Loucy (cell line): ENCODE results near the gene SOX13.
"Not testable (repeated sequence)": the region's sequence is repeated elsewhere in the genome, so short reads cannot be mapped to it uniquely, and the experiment has no call there.

Experiments used
- H2AFZ ChIP-seq: fragments of 200-600 bp; sonication (generic); 2 replicates; pipeline ENCODE4 v1.6.0; 2016; ENCODE audit warnings: antibody characterized with exemption, mild to moderate bottlenecking, low read length, moderate library complexity
- H3F3A ChIP-seq: fragments of 200-600 bp; 2 replicates; pipeline ENCODE4 v1.6.0; 2016; ENCODE audit warnings: antibody characterized with exemption, low read depth, mild to moderate bottlenecking
- H3K27me3 ChIP-seq: fragments of 200-600 bp; sonication (generic); 2 replicates; pipeline ENCODE4 v1.6.1; 2014; ENCODE audit warnings: low read length, mild to moderate bottlenecking; ENCODE audit not compliant: insufficient read depth, poor library complexity, severe bottlenecking
- H3K36me3 ChIP-seq: fragments of 200-600 bp; sonication (generic); 2 replicates; pipeline ENCODE4 v1.6.1; 2016; ENCODE audit warnings: low read length; ENCODE audit not compliant: insufficient read depth
- H3K4me1 ChIP-seq: fragments of 200-600 bp; sonication (generic); 2 replicates; pipeline ENCODE4 v1.5.1; 2014; ENCODE audit warnings: low read length, mild to moderate bottlenecking; ENCODE audit not compliant: insufficient read depth, poor library complexity, severe bottlenecking
- H3K4me2 ChIP-seq: fragments of 200-600 bp; sonication (generic); 2 replicates; pipeline ENCODE4 v1.6.0; 2014; ENCODE audit warnings: antibody characterized with exemption, low read length, low read depth, mild to moderate bottlenecking; ENCODE audit not compliant: poor library complexity, severe bottlenecking
- H3K4me3 ChIP-seq: fragments of 200-600 bp; sonication (generic); 2 replicates; pipeline ENCODE4 v1.5.1; 2014; ENCODE audit warnings: low read length, mild to moderate bottlenecking, mixed read lengths; ENCODE audit not compliant: poor library complexity, severe bottlenecking
- H3K79me2 ChIP-seq: fragments of 200-600 bp; sonication (generic); 2 replicates; pipeline ENCODE4 v1.6.1; 2014; ENCODE audit warnings: low read length; ENCODE audit not compliant: insufficient read depth
- H3K9ac ChIP-seq: fragments of 200-600 bp; sonication (generic); 2 replicates; pipeline ENCODE4 v1.6.0; 2014; ENCODE audit warnings: mild to moderate bottlenecking, low read depth, low read length, moderate library complexity; ENCODE audit not compliant: poor library complexity, severe bottlenecking
- H3K9me2 ChIP-seq: fragments of 200-600 bp; sonication (generic); replicated peaks from 2 replicates; pipeline ENCODE4 v1.6.1; 2016; ENCODE audit warnings: low read depth, low read length, mixed read lengths
- H3K9me3 ChIP-seq: fragments of 200-600 bp; sonication (generic); 2 replicates; pipeline ENCODE4 v1.6.1; 2014; ENCODE audit warnings: mild to moderate bottlenecking, antibody characterized with exemption, low read length, low read depth; ENCODE audit not compliant: insufficient read depth
- H4K20me1 ChIP-seq: fragments of 200-600 bp; sonication (generic); 2 replicates; pipeline ENCODE4 v1.6.0; 2014; ENCODE audit warnings: antibody characterized with exemption, low read length, mild to moderate bottlenecking; ENCODE audit not compliant: insufficient read depth, poor library complexity, severe bottlenecking
- CTCF ChIP-seq: fragments of 200-600 bp; sonication (generic); conservative IDR thresholded peaks from 2 replicates; pipeline ENCODE4 v1.5.1; 2014; ENCODE audit warnings: mild to moderate bottlenecking, antibody characterized with exemption, low read length
- EZH2phosphoT487 ChIP-seq: fragments of 200-600 bp; IDR thresholded peaks from 2 replicates; pipeline ENCODE4 v1.6.1; 2018; ENCODE audit warnings: antibody characterized with exemption, mild to moderate bottlenecking, moderate library complexity, borderline replicate concordance

The SOX13 gene

GRCh38 chr1:204094856-204095634, 22.1 kb downstream of the SOX13 start:
- Histone ChIP-seq H3F3A (no peaks in the 10 kb centered on the region), H3K9ac (no peak overlapping the region), H4K20me1 (no peaks in the 10 kb centered on the region), H2AFZ (0 out of 2 replicates have a peak overlapping the region, but pooled peaks have one; percentile 35), H3K9me3 (no peaks in the 10 kb centered on the region), H3K4me3 (no peak overlapping the region), H3K79me2 (no peaks in the 10 kb centered on the region), H3K9me2 (no peaks in the 10 kb centered on the region), H3K27me3 (no peaks in the 10 kb centered on the region), H3K36me3 (no peaks in the 10 kb centered on the region), H3K4me1 (peaks cover 26% of the 10 kb centered on the region), H3K4me2 (no peak overlapping the region)
- TF ChIP-seq EZH2phosphoT487 (no peak), CTCF (no peak)

GRCh38 chr1:204096931-204097330, 24.0 kb downstream of the SOX13 start:
- H4K20me1 ChIP-seq, result no peaks in the 10 kb centered on the region
- H3K9me3 ChIP-seq, result no peaks in the 10 kb centered on the region
- no peaks in the 10 kb centered on the region for H3K36me3 ChIP-seq
- H3K9ac ChIP-seq, result peak overlapping the region; percentile 42
- no peaks in the 10 kb centered on the region for H3K9me2 ChIP-seq
- no peaks in the 10 kb centered on the region for H3K79me2 ChIP-seq
- H2AFZ ChIP-seq, result peak overlapping the region; percentile 69
- H3K4me2 ChIP-seq, result no peak overlapping the region
- H3K27me3 ChIP-seq, result no peaks in the 10 kb centered on the region
- H3F3A ChIP-seq, result 0 out of 2 replicates have a peak, but pooled peaks cover 4% of the 10 kb centered on the region
- no peak for TF ChIP-seq CTCF
- no peak for TF ChIP-seq EZH2phosphoT487
- H3K4me1 ChIP-seq, result peaks cover 41% of the 10 kb centered on the region
- H3K4me3 ChIP-seq, result no peak overlapping the region

- Histone ChIP-seq H3K4me1 (peaks cover 47% of the 10 kb centered on the region), H3K79me2 (no peaks in the 10 kb centered on the region), H3K4me2 (no peak overlapping the region)
Observed at GRCh38 chr1:204098683-204099082, 25.8 kb downstream of the SOX13 start.

GRCh38 chr1:204099754-204100153, 26.8 kb downstream of the SOX13 start:
- H3K9ac ChIP-seq, H3K79me2 ChIP-seq: not testable (repeated sequence)

More at GRCh38 chr1:204098683-204099082, 25.8 kb downstream of the SOX13 start:
- Histone ChIP-seq H2AFZ (0 out of 2 replicates have a peak overlapping the region, but pooled peaks have one; percentile 31), H4K20me1 (no peaks in the 10 kb centered on the region), H3K9me3 (no peaks in the 10 kb centered on the region), H3K9me2 (no peaks in the 10 kb centered on the region), H3K9ac (no peak overlapping the region), H3K36me3 (no peaks in the 10 kb centered on the region), H3K27me3 (no peaks in the 10 kb centered on the region), H3K4me3 (no peak overlapping the region), H3F3A (peaks cover 17% of the 10 kb centered on the region)
- no peak for TF ChIP-seq CTCF
- TF ChIP-seq EZH2phosphoT487, result no peak

More at GRCh38 chr1:204099754-204100153, 26.8 kb downstream of the SOX13 start:
- H3K9me2 ChIP-seq, H3K4me2 ChIP-seq, H2AFZ ChIP-seq, H3K9me3 ChIP-seq, H3K36me3 ChIP-seq, H4K20me1 ChIP-seq, H3K27me3 ChIP-seq, H3K4me3 ChIP-seq: not testable (repeated sequence)
- Histone ChIP-seq H3K4me1 (peaks cover 51% of the 10 kb centered on the region), H3F3A (peaks cover 24% of the 10 kb centered on the region)
